SW 1271 (cell line): ENCODE measurements around the gene RALGPS1.

Source experiments
- DNase-seq, 2 experiments: peaks; one replicate each; lab custom pipeline; 2025; lab: John Stamatoyannopoulos, UW

The RALGPS1 gene

DNA sequence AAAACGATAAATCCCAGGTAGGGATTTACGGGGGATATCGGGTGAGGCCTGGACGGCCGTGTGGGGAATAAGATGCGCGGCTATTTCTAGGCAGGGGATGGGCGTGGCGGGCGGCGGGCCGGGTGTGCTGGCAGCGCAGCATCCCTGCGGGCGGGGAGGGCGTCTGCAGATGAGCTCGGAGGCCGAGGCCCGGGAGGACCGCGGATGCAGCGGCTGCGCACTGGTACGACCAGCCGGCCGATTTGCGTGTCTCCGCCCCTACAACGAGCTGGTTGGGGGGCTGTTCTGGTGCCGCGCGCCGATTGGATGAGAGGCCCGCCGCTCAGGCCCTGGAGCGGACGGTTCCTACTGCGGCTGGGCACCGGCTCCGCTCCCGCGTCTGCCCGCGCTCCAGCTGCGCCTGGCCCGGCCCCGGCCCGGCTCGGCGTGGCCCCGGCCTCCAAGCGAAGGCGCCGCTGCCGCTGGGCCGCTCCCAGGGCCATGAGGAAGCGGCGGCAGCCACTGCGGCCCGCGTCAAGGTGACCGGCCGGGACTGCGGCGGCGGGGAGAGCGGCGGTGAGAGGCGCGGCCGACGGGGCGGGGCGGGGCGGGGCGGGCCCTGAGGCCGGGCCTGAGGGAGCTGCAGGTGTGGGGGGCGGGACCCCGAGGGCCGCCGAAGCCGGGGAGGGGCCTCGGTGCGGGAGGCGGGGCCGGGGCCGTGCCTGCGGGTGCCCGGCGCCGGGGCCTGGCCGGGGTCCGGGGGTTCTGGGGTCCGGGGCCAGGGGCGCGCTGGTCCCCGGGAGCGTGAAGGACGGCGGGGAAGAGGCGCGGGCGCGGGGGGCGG, at the start of gene RALGPS1:
RALGPS1 (plus strand) TSS at position 325 of the 823 bp plus-strand sequence. CDS start 47,508 bp downstream, outside the sequence.
- peak; percentile 79 to 94 for DNase-seq

DNA sequence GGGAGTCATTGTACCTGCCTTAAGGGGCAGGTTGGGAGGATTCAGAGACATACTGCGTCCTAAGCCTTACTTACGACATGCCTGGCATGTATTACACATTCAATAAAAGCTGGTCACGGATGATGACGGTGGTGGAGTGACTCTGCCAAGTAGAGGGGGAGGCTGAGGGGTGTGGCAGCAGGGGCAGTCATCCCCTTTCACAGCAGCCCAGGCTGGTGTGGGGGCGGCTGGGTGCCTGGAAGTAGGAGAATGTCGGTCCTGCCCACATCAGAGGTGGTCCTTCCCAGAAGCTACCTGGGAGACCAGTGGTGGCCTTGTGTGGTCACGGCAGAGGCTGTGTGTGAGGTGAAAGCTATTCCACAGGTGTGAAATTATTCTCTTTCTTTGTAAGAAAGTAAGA, 45.2 kb upstream of the RALGPS1 start:
- no peak for DNase-seq

- no peak for DNase-seq
These were observed 42.1 kb upstream of the RALGPS1 start for GRCh38 chr9:126872516-126872915.

GRCh38 chr9:126874546-126875314, 39.9 kb upstream of the RALGPS1 start:
- DNase-seq: no peak

DNA sequence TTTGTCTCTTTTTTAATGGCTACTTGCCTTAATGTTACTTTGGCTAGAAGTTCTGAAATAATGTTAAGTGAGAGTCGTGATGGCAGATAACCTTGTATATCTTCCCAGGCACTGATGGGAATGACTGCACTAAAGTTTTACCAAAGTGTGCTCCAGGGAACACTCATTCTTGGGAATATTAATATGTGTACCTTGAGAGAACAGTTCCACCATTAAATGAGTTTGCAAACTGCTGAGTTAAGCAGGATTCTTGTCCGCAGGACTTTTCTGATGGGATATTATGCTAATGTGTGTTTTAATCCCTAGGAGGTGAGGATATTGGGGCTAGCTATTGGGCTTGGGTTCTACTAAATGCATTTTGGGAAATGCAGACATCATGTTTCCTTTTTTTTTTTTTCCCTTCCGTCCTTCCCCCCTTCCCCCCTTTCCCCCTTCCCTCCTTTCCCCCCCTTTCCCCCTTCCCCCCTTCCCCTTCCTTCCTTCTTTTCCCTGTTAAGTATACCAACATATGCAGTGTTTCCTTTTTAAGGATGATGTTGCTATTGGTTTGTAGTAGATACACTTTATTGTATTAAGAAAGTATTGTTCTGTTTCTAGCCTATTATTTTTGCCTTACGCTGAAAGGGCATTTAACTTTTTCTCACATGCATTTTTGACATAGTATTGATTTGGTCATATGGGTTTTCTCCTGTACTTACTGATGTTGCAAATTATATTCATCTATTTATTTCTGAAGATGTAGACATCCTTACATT, 38.6 kb upstream of the RALGPS1 start:
- no peak for DNase-seq

- DNase-seq: no peak
These were observed 38.1 kb upstream of the RALGPS1 start for GRCh38 chr9:126876531-126876930.

- DNase-seq: no peak
These were observed 37.2 kb upstream of the RALGPS1 start for GRCh38 chr9:126877418-126877817.

DNA sequence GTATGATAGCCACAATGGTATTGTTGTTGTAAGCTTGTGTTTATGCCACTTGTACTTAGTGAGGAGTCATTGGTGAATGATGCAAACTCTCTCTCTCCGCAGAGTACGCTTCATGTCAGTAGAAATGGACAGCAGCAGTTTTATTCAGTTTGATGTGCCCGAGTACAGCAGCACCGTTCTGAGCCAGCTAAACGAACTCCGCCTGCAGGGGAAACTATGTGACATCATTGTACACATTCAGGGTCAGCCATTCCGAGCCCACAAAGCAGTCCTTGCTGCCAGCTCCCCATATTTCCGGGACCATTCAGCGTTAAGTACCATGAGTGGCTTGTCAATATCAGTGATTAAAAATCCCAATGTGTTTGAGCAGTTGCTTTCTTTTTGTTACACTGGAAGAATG, 35.3 kb upstream of the RALGPS1 start:
- no peak for DNase-seq

DNA sequence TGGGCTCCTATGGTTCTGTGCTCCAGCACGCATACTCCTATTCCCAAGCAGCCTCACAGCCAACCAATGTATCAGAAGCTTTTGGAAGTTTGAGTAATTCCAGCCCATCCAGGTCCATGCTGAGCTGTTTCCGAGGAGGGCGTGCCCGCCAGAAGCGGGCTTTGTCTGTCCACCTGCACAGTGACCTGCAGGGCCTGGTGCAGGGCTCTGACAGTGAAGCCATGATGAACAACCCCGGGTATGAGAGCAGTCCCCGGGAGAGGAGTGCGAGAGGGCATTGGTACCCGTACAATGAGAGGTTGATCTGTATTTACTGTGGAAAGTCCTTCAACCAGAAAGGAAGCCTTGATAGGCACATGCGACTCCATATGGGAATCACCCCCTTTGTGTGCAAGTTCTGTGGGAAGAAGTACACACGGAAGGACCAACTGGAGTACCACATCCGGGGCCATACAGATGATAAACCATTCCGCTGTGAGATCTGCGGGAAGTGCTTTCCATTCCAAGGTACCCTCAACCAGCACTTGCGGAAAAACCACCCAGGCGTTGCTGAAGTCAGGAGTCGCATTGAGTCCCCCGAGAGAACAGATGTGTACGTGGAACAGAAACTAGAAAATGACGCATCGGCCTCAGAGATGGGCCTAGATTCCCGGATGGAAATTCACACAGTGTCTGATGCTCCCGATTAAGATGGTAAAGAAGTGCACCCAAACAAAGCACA, 34.2 kb upstream of the RALGPS1 start:
- no peak for DNase-seq

DNA sequence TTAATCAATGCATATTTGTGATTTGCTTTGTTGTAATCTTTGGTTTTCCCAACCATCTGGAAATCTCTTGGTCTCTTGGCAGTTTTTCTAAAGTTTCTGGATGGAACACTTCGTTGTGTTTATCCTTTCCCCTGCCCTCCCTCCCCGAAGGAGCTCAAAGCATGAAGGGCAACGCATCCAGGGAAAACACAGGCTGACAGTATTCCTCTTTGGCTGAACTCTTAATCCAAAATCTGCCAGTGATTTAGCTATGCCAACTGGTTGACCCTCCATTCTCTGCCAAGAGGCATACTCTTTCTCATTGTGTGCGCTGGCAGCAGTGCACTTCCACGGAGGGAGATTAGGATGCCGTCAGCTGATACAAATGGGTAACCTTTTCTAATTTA, 33.6 kb upstream of the RALGPS1 start:
- DNase-seq: no peak

- DNase-seq: no peak
These were observed 31.8 kb upstream of the RALGPS1 start for GRCh38 chr9:126882746-126883145.

- no peak for DNase-seq
These were observed 30.9 kb upstream of the RALGPS1 start for GRCh38 chr9:126883636-126884035.

DNA sequence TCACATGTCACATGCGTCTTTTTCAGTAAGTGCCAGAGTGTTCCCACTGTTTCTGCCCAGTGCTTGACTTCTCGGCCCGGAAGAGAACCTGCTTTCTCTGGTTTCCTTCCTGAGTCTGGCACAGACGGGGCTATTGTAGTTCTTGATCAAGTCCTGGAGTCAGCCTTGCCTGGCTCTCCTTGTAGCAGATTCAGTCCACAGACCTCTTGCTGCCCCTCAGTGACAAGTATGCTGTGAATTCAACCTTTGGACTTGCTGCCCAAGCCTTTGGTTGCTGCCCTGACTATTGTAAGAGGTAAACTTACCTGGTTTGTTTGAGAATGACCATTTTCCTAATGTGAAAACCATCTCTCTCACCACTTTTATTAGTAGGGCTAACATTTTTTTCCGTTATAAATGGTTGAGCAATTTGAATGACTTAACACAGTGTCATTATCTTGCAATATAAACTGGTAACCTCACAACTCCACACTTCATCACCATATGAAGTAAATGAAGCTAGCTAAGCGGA, 29.4 kb upstream of the RALGPS1 start:
- no peak for DNase-seq

- DNase-seq: no peak
These were observed 28.4 kb upstream of the RALGPS1 start for GRCh38 chr9:126886034-126886822.

GRCh38 chr9:126886897-126887296, 27.7 kb upstream of the RALGPS1 start:
- DNase-seq: no peak

GRCh38 chr9:126891676-126892075, 22.9 kb upstream of the RALGPS1 start:
- no peak for DNase-seq

DNA sequence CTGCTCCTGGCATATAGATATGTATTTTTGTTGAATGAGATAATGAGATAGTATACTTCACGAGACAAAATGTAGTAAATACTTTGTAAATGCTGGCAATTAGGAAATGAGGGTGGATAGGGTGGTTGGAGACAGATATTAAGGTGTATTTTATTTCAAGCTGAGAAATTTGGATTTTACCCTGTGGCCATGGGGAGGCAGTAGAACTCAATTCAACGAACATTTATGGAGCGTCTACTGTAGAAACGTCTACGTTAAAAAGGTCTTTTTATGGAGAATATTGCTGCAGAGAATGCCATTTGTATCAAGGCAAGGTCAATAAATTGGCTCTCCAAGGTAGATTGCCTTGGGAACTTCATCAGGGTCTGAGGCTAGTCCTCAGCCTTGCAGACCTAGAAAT, 21.5 kb upstream of the RALGPS1 start:
- DNase-seq: no peak

DNA sequence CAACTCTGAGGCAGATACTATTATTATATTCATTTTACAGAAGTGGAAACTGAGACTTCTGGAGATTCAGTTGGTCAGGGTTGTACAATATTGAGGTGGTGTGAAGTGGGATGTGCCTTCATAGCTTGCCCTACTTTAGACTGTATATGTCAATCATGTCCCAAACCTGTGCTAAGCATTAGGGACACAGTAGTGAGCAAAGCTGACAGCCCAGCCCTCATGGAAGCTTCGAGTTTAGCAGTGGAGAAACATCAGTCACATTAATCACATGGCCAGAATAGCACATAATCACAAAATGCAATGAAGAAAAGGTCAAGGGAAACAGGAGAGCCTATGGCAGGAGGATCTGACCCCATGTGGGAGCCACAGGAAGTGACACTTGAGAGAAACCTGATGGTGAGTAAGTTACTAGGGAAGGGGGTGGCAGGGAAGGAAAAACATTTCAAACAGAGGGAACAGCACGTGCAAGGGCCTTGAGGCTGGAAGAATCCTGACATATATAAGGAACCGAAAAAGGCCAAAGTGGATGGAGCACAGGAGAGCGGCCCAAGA, 20.5 kb upstream of the RALGPS1 start:
- DNase-seq: no peak

DNA sequence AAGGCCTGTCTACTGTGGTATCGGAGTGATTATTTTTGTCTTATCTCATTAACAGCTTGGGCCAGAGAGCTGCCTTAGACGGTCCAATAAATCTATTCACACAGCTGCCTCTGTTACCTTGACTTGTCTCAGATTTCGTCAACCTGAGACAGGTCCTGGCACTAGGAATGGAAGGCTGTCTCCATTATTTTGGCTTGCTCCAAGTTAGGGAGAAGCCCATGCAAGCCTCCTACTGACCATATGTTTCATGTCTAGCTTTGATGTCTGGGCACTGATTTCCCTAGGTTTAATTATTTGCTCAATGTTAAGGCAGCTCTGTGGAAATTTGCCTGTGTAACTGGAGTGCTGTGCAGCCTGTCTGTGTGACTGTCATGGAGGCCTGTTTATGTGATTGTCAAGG, 12.4 kb upstream of the RALGPS1 start:
- no peak for DNase-seq

DNA sequence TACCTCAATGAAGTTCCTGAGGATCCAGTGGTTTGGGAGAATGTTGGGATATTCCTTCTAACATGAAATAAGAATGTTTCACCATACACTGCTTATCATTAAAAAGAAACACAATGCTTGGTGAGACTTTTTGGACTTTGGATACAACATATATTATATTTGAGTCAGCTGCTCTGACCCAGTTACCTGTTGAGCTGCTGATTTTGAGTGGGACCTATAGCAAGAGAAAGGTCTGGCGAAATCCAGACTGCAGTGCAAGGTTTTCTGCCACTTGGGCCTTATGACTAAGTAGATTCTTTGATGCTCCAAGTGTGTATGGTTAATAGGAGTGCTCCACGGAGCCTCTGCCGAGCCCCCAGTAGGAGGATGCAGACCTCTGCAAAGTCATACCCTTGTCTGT, 10.0 kb upstream of the RALGPS1 start:
- no peak for DNase-seq

- no peak for DNase-seq
These were observed 8.5 kb upstream of the RALGPS1 start for GRCh38 chr9:126906091-126906490.
